Stimulated activated CD8-positive, alpha-beta memory T cell treated with anti-CD3 and anti-CD28 coated beads, Interleukin-15, amount 100 ng/mL, for 1 hour (primary cell): ENCODE measurements around the gene HBA1.
"Not testable (repeated sequence)": the region's sequence is repeated elsewhere in the genome, so short reads cannot be mapped to it uniquely, and the experiment has no call there.

Source experiments
- DNase-seq: peaks from one replicate; pipeline ENCODE4 v3.0.0-alpha.2; 2020; ENCODE audit warnings: low read depth

HBA1 gene

DNA sequence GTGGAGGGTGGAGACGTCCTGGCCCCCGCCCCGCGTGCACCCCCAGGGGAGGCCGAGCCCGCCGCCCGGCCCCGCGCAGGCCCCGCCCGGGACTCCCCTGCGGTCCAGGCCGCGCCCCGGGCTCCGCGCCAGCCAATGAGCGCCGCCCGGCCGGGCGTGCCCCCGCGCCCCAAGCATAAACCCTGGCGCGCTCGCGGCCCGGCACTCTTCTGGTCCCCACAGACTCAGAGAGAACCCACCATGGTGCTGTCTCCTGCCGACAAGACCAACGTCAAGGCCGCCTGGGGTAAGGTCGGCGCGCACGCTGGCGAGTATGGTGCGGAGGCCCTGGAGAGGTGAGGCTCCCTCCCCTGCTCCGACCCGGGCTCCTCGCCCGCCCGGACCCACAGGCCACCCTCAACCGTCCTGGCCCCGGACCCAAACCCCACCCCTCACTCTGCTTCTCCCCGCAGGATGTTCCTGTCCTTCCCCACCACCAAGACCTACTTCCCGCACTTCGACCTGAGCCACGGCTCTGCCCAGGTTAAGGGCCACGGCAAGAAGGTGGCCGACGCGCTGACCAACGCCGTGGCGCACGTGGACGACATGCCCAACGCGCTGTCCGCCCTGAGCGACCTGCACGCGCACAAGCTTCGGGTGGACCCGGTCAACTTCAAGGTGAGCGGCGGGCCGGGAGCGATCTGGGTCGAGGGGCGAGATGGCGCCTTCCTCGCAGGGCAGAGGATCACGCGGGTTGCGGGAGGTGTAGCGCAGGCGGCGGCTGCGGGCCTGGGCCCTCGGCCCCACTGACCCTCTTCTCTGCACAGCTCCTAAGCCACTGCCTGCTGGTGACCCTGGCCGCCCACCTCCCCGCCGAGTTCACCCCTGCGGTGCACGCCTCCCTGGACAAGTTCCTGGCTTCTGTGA lies at the start of gene HBA1:
Gene HBA1 (plus strand): TSS at position 204 of the 906 bp plus-strand sequence. CDS start 37 bp downstream, at position 241.
- not testable (repeated sequence) for DNase-seq

GRCh38 chr16:129075-129474 lies 47.4 kb upstream of the HBA1 start:
- no peak for DNase-seq

- no peak for DNase-seq
These were observed 45.8 kb upstream of the HBA1 start for GRCh38 chr16:130533-131173.

DNA sequence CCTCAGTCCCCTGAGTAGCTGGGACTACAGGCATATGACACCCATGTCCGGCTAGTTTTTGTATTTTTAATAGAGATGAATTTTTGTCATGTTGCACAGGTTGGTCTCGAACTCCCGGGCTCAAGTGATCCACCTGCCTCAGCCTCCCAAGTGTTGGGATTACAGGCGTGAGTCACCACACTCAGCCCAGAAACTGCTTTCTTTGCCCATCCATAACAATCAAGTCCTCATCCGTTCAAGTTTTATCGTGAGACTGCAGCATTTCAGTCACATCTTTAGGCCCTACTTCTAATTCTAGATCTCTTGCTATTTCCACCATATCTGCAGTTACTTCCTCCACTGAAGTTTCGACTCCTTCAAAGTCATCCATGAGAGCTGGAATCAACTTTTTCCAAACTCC lies 44.4 kb upstream of the HBA1 start:
- no peak for DNase-seq

- DNase-seq: no peak
These were observed 42.8 kb upstream of the HBA1 start for GRCh38 chr16:133716-134115.

DNA sequence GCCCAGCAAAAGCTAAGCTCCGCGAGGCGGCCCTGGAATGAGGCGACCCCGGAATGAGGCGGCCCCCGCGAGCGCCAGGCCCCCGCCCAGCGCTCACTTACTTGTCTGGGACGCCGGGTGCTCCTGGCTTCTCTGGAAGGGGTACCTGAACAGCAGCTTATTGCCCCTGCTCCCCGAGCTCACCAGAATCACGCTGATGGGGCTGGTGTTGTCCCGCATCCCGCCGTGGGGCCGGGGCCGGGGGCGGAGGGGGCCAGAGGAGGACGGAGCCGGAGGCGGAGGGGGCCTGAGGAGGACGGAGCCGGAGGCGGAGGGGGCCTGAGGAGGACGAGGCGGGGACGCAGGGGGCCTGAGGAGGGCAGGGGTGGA lies 38.4 kb upstream of the HBA1 start:
- DNase-seq: no peak

GRCh38 chr16:140175-140857 lies 36.2 kb upstream of the HBA1 start:
- no peak for DNase-seq

DNA sequence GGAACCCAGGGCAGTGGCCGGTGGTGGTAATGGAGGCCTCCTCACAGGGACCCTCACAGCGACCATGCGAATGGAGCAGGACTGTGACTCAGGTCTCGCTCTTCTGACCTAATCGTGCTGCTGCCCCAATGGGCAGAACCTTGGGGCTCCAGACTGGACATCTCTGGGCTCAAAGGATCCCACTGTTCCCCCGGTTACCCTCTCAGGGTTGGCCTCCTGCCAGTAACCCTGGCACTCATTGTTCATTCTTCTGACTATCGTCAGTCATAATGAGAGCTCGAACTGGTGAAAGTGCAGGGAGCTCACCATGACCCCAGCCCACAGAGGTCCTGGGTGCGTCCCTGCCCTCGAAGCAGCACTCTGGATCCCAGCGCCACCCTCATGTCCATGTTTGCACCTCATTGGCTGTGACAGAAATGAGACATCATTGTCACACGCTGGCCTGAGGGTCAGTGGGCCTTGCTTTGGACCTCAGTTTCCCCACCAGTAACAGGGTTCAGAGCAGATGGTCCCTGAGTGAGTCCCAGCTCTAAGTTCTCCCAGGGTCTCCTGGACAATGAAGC lies 34.0 kb upstream of the HBA1 start:
- no peak for DNase-seq

DNA sequence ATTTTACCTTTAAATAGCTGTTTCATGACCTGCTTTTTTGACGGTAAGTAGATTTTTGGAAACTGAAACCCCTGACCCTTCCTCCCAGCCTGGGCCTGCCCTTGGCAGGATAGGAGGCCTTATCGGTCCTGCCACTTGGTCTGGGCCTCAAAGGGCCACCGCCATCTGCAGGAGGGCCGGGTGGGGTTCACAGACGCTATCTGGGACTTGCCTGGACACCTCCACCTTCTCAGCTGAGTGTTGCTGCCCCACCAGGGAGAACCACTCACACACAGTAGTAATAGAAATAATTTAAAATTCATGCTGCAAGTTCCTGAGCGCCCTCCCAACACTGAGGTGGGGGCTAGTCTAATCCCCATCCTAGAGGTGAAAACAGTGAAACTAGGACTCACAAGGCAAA lies 33.4 kb upstream of the HBA1 start:
- no peak for DNase-seq

DNA sequence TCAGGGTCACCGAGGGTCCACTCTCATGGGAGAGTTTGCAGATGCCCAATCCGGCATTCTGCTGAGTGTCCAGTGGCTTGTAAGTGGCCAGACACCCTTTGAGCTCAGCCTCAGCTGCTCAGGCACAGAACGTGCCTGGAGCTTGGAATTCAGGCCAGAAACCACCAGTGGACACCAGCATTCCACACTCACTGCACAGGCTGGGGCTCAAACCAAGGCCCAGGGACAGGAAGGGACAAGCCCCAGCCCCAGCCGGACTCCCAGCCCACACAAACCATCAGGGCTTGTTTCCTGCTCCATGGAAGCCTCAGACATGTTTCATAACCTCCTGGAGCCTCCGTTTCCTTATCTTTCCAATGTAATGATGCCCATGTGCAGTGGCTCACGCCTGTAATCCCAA lies 33.0 kb upstream of the HBA1 start:
- no peak for DNase-seq

DNA sequence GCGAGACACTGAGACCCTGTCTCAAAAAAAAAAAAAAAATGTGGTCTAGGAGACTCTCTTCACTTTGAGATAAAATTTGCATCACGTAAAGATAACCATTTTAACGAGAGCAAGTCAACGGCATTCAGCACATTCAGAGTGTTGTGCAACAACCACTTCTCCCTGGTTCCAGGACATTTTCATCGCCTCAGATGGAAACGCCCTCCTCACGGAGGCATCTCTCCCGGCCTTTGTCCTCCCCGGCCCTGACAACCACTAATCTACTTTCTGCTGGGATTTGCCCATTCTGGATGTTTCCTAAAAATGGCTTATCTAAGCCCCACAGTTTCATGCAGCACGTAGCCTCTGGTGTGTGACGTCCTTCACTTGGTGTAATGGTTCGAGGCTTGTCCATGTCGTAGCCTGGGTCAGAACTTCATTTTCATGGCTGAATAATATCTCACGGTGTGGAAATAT lies 31.7 kb upstream of the HBA1 start:
- no peak for DNase-seq

DNA sequence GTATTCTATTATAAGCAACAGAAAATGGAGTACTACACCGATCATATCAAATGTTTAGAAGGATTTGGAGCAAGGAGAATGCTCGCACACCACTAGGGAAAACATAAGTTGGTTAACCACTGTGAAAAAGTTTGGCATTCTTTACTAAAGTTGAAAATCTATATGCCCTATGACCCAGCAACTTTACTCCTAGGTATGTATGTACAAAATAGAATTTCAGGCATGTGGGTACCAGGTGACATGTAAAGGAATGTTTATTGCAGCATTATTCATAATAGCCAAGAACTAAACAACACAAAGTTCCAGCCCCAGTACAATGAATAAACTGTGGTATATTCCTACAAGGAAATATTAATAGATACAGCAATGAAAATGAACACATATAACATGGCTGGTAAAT lies 29.8 kb upstream of the HBA1 start:
- DNase-seq: no peak

GRCh38 chr16:149024-149660 lies 27.3 kb upstream of the HBA1 start:
- DNase-seq: no peak

DNA sequence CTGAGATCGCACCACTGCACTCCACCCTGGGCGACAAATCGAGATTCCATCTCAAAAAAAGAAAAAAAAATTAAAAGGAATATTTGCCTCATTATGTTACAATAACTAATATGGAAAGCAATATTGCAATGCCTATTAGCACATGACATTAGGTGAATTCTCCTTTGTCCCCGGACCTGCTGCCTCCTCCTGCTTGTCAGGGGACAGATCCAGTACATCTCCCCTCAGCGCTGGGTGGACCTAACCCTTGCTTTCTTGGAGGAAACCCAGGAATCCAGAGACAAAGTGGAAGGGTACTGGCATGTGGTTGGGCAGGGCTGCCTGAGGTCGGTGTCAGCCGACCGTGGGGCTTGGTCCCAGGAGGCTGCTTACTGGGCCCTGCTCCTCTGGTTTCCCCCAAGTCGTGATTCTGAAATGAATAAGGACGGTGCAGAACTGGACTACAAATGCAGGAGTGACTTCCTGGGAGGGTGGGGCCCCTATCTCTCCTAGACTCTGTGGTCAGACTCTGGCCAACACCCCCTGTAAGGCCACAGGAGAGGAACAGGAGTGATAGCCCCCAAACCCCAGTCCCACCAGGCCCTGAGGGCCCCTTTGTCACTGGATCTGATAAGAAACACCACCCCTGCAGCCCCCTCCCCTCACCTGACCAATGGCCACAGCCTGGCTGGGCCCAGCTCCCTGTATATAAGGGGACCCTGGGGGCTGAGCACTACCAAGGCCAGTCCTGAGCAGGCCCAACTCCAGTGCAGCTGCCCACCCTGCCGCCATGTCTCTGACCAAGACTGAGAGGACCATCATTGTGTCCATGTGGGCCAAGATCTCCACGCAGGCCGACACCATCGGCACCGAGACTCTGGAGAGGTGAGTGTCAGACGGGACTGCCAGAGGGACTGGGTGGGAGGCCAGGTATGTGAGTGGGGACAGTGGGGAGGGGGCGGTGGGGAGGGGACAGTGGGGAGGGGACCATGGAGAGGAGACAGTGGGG lies 24.0 kb upstream of the HBA1 start, which contains the start of gene HBZ:
Gene HBZ (plus strand): TSS at position 504 of the 988 bp plus-strand sequence. CDS start 266 bp downstream, at position 770.
- no peak for DNase-seq

DNA sequence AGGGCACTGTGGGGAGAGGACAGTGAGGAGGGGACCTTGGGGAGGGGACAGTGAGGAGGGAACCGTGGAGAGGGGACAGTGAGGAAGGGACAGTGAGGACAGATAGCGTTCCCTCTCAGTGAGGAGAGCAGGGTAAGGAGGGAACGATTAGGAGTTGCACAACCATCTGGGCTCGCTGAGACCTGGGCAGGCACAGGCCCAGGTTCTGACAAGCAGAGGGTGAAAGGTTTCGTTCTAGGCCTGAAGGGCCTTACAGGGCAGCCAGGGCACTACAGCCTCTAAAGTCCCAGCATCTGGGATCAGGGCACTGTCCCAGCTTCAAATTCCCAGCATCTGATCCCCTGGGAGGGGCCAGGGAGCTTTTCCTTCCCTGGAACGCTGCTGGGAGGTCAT lies 23.4 kb upstream of the HBA1 start:
- not testable (repeated sequence) for DNase-seq

DNA sequence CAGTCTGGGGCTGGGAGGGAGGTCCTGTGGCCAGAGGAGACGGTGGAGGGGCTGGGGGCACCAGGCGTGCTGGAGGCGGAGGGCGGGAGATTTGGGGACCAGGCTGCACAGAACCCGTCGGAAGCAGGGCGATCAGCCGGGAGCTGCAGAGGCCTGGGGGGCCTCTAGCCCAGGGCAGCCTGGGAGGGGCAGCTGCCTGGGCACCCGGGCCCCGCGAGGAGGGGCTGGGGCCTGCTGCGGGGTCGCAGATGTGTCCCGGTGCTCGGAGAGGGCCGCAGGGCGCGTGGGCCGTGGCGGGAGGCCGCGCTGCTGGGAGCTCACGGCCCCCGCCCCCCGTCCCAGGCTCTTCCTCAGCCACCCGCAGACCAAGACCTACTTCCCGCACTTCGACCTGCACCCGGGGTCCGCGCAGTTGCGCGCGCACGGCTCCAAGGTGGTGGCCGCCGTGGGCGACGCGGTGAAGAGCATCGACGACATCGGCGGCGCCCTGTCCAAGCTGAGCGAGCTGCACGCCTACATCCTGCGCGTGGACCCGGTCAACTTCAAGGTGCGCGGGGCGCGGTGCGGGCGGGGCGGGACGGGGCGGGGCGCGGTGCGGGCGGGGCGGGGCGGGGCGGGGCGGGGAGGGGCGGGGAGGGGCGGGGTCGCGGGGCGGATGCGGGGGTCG lies 22.8 kb upstream of the HBA1 start:
- not testable (repeated sequence) for DNase-seq

DNA sequence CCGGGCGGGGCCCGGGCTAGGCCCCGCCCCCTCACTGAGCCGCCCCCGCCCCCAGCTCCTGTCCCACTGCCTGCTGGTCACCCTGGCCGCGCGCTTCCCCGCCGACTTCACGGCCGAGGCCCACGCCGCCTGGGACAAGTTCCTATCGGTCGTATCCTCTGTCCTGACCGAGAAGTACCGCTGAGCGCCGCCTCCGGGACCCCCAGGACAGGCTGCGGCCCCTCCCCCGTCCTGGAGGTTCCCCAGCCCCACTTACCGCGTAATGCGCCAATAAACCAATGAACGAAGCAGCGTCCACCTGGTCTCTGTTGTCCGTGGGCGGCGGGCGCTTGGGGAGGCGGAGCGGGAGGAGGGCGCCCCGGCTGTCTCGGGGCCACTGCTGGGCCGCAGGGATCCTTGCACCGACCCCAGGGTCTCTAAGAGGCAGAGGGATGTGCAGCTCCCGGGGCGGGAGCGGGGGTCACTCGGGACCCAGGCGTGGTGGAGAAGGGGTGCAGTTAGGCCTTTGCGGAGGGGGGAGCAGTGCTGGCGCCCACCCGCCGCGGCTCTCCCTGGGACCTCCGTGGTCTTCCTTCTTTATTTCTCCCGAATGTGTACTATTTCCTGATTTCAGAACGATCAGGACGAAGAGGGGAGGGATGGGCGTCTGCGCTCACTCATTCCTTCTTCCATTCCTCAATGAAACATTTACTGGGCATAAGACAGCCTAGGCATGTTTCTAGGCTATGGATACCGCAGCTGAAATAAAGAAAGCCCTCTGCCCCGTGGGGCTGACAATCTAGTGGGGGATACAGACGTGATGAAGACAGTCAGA lies 22.1 kb upstream of the HBA1 start:
- no peak for DNase-seq

DNA sequence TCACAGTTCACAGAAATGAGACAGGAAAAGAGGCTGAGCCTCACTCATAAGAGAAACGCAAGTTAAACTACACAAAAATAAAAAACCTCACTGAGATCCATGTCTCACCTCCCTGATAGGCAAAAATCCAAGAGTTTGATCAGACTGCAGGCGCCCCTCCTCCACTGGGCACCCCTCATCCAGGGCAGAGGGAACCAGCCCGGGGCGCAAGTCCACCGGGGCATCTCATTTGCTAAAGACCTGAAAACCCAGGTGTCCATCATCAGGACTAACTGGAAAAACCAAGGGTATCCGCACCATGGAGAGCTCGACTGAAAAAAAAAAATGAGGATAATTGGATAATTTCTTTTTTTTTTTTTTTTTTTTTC lies 21.5 kb upstream of the HBA1 start:
- DNase-seq: no peak

DNA sequence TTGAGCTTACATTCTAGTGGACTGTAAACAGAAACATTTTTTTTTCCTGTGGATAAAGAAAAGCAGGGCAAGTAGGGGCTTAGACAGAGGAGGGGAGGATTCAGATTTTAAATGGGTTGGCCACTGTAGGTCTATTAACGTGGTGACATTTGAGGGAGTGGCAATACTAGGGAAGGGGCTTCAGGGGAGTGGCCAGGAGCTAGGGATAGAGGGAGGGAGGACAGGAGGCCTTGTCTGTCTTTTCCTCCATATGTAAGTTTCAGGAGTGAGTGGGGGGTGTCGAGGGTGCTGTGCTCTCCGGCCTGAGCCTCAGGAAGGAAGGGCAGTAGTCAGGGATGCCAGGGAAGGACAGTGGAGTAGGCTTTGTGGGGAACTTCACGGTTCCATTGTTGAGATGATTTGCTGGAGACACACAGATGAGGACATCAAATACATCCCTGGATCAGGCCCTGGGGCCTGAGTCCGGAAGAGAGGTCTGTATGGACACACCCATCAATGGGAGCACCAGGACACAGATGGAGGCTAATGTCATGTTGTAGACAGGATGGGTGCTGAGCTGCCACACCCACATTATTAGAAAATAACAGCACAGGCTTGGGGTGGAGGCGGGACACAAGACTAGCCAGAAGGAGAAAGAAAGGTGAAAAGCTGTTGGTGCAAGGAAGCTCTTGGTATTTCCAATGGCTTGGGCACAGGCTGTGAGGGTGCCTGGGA lies 17.2 kb upstream of the HBA1 start:
- DNase-seq: no peak
